GM23248 (cell line): Measurements from ENCODE around the gene ARHGAP8. TPM values are rescaled to one million over a fixed set of nuclear protein-coding genes. Genes with fewer than 3 reads are reported as not detected.
A peak's percentile ranks its signal among the peaks of the same experiment; 100 is the strongest.

Experiments
- DNase-seq: peaks from one replicate; pipeline ENCODE4 v3.0.0-alpha.2; 2015
- H2AFZ ChIP-seq: fragments of 200-600 bp; sonication (generic); 2 replicates; pipeline ENCODE4 v1.6.1; 2016; ENCODE audit warnings: antibody characterized with exemption
- H3F3A ChIP-seq: fragments of 200-600 bp; sonication (generic); 2 replicates; pipeline ENCODE4 v1.6.1; 2016; ENCODE audit warnings: mild to moderate bottlenecking, antibody characterized with exemption, mixed run types; ENCODE audit not compliant: insufficient read depth
- H3K27ac ChIP-seq: fragments of 200-600 bp; sonication (generic); 2 replicates; pipeline ENCODE4 v1.5.1; 2016; ENCODE audit warnings: mild to moderate bottlenecking
- H3K27me3 ChIP-seq: fragments of 200-600 bp; sonication (generic); replicated peaks from 2 replicates; pipeline ENCODE4 v1.6.1; 2016; ENCODE audit warnings: mild to moderate bottlenecking; ENCODE audit not compliant: insufficient read depth
- H3K36me3 ChIP-seq: fragments of 200-600 bp; sonication (generic); 2 replicates; pipeline ENCODE4 v1.6.1; 2016; ENCODE audit warnings: low read depth, mild to moderate bottlenecking
- H3K4me1 ChIP-seq: fragments of 200-600 bp; sonication (generic); 2 replicates; pipeline ENCODE4 v1.6.1; 2016; ENCODE audit warnings: mild to moderate bottlenecking; ENCODE audit not compliant: insufficient read depth
- H3K4me2 ChIP-seq: fragments of 200-600 bp; sonication (generic); one replicate; pipeline ENCODE4 v1.6.1; 2016; ENCODE audit warnings: mild to moderate bottlenecking; ENCODE audit not compliant: unreplicated experiment
- H3K4me3 ChIP-seq: fragments of 200-600 bp; sonication (generic); 2 replicates; pipeline ENCODE4 v1.5.1; 2016; ENCODE audit warnings: mild to moderate bottlenecking
- H3K79me2 ChIP-seq: fragments of 200-600 bp; sonication (generic); 2 replicates; pipeline ENCODE4 v1.6.1; 2016; ENCODE audit warnings: mild to moderate bottlenecking; ENCODE audit not compliant: insufficient read depth
- H3K9ac ChIP-seq: fragments of 200-600 bp; sonication (generic); 2 replicates; pipeline ENCODE4 v1.6.1; 2016; ENCODE audit warnings: mild to moderate bottlenecking
- H3K9me2 ChIP-seq: fragments of 200-600 bp; sonication (generic); 2 replicates; pipeline ENCODE4 v1.6.1; 2016; ENCODE audit warnings: mixed run types, mild to moderate bottlenecking, moderate library complexity; ENCODE audit not compliant: insufficient read depth
- H3K9me3 ChIP-seq: fragments of 200-600 bp; sonication (generic); one replicate; pipeline ENCODE4 v1.6.1; 2017; ENCODE audit warnings: low read depth
- H4K20me1 ChIP-seq: fragments of 200-600 bp; sonication (generic); 2 replicates; pipeline ENCODE4 v1.6.0; 2016; ENCODE audit not compliant: insufficient read depth
- EZH2 ChIP-seq: fragments of 200-600 bp; sonication (generic); IDR thresholded peaks from 2 replicates; pipeline ENCODE4 v1.6.1; 2018; ENCODE audit warnings: antibody characterized with exemption, mild to moderate bottlenecking; ENCODE audit not compliant: insufficient read depth, poor library complexity, severe bottlenecking
- EZH2phosphoT487 ChIP-seq: fragments of 200-600 bp; sonication (generic); IDR thresholded peaks from 2 replicates; pipeline ENCODE4 v1.6.1; 2018; ENCODE audit warnings: antibody characterized with exemption, moderate library complexity, mild to moderate bottlenecking, low read depth; ENCODE audit not compliant: insufficient read depth
- WGBS, 2 experiments: methylation state at CpG; one replicate each; pipeline ENCODE4 v1.1.6; 2015 to 2017; ENCODE audit warnings: low lambda C conversion rate in 2 of 2, low coverage in 1 of 2; ENCODE audit errors: missing lambda C conversion rate in 2 of 2; 5-methylcytosine and 5-hydroxymethylcytosine counted together
- in situ Hi-C: fragments of 300-500 bp; cut with MboI; formaldehyde crosslinking; loops from 2 replicates; pipeline ENCODE4 v1.15.0; 2020
- polyA plus RNA-seq: library from polyadenylated mRNA; unstranded; fragments of >200 nt; fragmentation: Nextera tagmentation; extraction: Ambion mirVana; gene quantifications from 2 replicates; pipeline ENCODE4 v1.2.1, GENCODE V29; 2016
- total RNA-seq: library from RNA; depleted of rRNA; stranded (reverse); fragments of >200 nt; shearing (Covaris generic); gene quantifications from 2 replicates; pipeline ENCODE4 v1.2.3, GENCODE V29; 2014

Gene ARHGAP8
- total and polyA plus RNA-seq, 2 experiments from 2014 or later, result 0.54 TPM; not detected in 1

DNA sequence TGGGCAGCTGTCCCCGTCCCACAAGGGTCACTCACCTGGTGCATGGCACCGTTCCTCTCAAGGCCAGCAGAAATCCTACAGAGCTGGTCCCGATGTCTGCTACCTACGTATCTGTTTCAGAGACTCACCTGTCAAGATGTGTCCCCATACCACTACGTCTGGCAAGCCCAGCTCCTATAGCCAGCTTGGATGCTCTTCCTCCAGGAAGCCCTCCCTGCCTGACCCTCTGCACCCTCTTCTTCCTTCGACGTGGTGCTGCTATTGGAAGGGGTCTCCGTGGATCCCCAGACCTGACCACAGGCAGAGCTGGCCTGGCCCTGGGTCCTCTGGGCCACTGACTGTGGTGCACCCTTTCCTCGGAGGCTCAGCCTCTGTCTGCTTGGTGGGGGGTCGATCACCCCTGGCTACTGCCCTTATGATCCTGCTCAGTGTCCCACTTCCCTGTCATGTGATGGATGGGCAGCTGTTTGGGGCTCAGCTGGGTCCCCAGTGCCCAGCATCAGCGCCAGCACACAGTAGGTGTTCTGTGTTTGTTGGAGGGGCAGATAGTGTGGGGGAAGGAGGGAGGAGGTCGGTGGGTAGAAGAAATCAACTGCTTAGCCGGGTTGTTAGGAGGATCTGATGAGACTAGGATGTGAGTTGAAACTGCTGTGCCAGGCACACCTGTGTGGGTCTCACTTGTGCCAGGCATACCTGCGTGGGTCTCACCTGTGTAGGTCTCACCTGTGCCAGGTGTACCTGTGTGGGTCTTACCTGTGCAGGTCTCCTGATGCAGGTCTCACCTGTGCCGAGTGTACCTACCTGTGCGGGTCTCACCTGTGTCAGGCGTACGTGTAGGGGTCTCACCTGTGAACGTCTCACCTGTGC, 21.7 kb upstream of the ARHGAP8 start:
- Histone ChIP-seq H3K4me1 (no peaks in the 10 kb centered on the region), H2AFZ (no peak overlapping the region), H3F3A (no peaks in the 10 kb centered on the region), H3K9me3 (no peaks in the 10 kb centered on the region), H3K9ac (no peak overlapping the region), H3K4me2 (no peak overlapping the region), H4K20me1 (no peaks in the 10 kb centered on the region), H3K27me3 (no peaks in the 10 kb centered on the region), H3K9me2 (no peaks in the 10 kb centered on the region), H3K27ac (no peak overlapping the region), H3K79me2 (no peaks in the 10 kb centered on the region), H3K36me3 (no peaks in the 10 kb centered on the region), H3K4me3 (no peak overlapping the region)
- TF ChIP-seq EZH2, result no peak
- no peak for TF ChIP-seq EZH2phosphoT487
- peak; percentile 27 for DNase-seq
- 74% methylated on average over 19 of the region's 19 CpGs for WGBS, 2 experiments
- in situ Hi-C loops, result no loop called here

DNA sequence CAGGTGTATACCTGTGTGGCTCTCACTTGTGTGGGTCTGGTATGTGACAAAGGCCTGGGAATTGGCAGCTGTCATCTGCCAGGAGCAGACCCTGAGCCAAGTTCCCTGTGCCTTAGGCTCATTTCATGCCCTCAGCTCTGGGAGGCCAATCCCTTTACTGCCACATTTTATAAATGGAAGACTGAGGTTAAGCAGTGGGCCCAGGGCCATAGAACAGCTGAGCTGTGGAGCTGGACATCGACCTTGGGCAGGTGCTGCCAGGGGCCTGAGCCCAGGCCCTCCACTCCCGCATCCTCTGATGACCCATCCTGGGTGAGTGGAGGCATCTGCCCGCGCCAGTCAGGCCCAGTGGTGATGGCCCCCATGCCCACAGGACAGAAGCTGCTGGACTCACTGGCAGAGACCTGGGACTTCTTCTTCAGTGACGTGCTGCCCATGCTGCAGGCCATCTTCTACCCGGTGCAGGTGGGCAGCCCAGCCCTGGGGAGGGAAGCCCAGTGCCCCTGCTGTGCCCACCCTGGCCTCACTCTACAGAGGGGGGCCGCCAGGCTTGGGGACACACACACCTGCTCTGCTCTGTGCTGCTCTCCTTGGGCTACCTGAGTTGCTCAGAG, 20.9 kb upstream of the ARHGAP8 start:
- TF ChIP-seq EZH2 (no peak), EZH2phosphoT487 (no peak)
- Histone ChIP-seq H2AFZ (no peak overlapping the region), H3K9me2 (no peaks in the 10 kb centered on the region), H3K27ac (no peak overlapping the region), H3K4me1 (no peaks in the 10 kb centered on the region), H3K4me3 (no peak overlapping the region), H3K27me3 (no peaks in the 10 kb centered on the region), H3K79me2 (no peaks in the 10 kb centered on the region), H3F3A (no peaks in the 10 kb centered on the region), H4K20me1 (no peaks in the 10 kb centered on the region), H3K36me3 (no peaks in the 10 kb centered on the region), H3K4me2 (no peak overlapping the region), H3K9ac (no peak overlapping the region), H3K9me3 (no peaks in the 10 kb centered on the region)
- DNase-seq, result no peak
- 82 to 97% methylated on average over 5 to 7 of the region's 7 CpGs for WGBS, 2 experiments
- in situ Hi-C loops, result no loop called here

- TF ChIP-seq EZH2phosphoT487 (no peak), EZH2 (no peak)
Measured at GRCh38 chr22:44732017-44732561, 20.3 kb upstream of the ARHGAP8 start.

DNA sequence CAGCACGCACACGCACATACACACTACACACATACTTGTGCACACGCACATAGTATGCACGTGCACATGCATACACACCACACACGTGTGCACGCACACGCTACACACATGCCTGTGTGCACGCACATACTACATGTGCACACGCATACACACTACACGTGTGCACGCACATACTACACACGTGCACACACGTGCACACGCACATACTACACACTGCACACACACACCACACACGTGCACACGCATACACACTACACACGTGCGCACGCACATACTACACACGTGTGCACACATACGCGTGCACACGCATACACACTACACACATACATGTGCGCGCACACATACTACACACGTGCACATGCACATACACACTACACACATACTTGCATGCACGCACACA, 19.7 kb upstream of the ARHGAP8 start:
- 93% methylated on average over 27 of the region's 27 CpGs for WGBS, 2 experiments
- no peaks in the 10 kb centered on the region for H3F3A ChIP-seq
- in situ Hi-C loops, result no loop called here

More at GRCh38 chr22:44732017-44732561, 20.3 kb upstream of the ARHGAP8 start:
- in situ Hi-C loops, result no loop called here
- H3K79me2 ChIP-seq, result no peaks in the 10 kb centered on the region
- no peaks in the 10 kb centered on the region for H3F3A ChIP-seq
- H3K4me3 ChIP-seq, result no peak overlapping the region
- H3K36me3 ChIP-seq, result no peaks in the 10 kb centered on the region
- no peak overlapping the region for H2AFZ ChIP-seq
- no peaks in the 10 kb centered on the region for H3K9me3 ChIP-seq
- H3K4me2 ChIP-seq, result no peak overlapping the region
- H3K9me2 ChIP-seq, result no peaks in the 10 kb centered on the region
- WGBS, 2 experiments, result 70 to 76% methylated on average over 18 to 21 of the region's 21 CpGs
- no peak overlapping the region for H3K9ac ChIP-seq
- H4K20me1 ChIP-seq, result no peaks in the 10 kb centered on the region
- DNase-seq, result no peak
- no peaks in the 10 kb centered on the region for H3K27me3 ChIP-seq
- no peak overlapping the region for H3K27ac ChIP-seq
- H3K4me1 ChIP-seq, result no peaks in the 10 kb centered on the region

More for the DNA sequence above, 19.7 kb upstream of the ARHGAP8 start:
- Histone ChIP-seq H3K9me2 (no peaks in the 10 kb centered on the region), H3K9ac (no peak overlapping the region), H3K27me3 (no peaks in the 10 kb centered on the region; the same call in 1 of the 2 replicates), H3K27ac (no peak overlapping the region), H3K4me2 (no peak overlapping the region), H3K79me2 (no peaks in the 10 kb centered on the region), H3K4me3 (no peak overlapping the region), H2AFZ (no peak overlapping the region), H3K4me1 (no peaks in the 10 kb centered on the region), H3K36me3 (no peaks in the 10 kb centered on the region), H3K9me3 (no peaks in the 10 kb centered on the region), H4K20me1 (no peaks in the 10 kb centered on the region)
- DNase-seq, result no peak
- no peak for TF ChIP-seq EZH2
- TF ChIP-seq EZH2phosphoT487, result no peak
